GM23248 (cell line): Measurements from ENCODE around the gene EEF2.

ENCODE experiments used
- EZH2 ChIP-seq: fragments of 200-600 bp; sonication (generic); IDR thresholded peaks from 2 replicates; pipeline ENCODE4 v1.6.1; 2018; ENCODE audit warnings: antibody characterized with exemption, mild to moderate bottlenecking; ENCODE audit not compliant: insufficient read depth, poor library complexity, severe bottlenecking
- EZH2phosphoT487 ChIP-seq: fragments of 200-600 bp; sonication (generic); IDR thresholded peaks from 2 replicates; pipeline ENCODE4 v1.6.1; 2018; ENCODE audit warnings: antibody characterized with exemption, moderate library complexity, mild to moderate bottlenecking, low read depth; ENCODE audit not compliant: insufficient read depth

GRCh38 chr19:3982701-3983541, 2.3 kb downstream of the EEF2 start:
- TF ChIP-seq EZH2: no peak
- TF ChIP-seq EZH2phosphoT487: no peak
